Naive thymus-derived CD8-positive, alpha-beta T cell (primary cell): ENCODE data around the gene KLHL29. TPM values are rescaled to one million over a fixed set of nuclear protein-coding genes. Genes with fewer than 3 reads are reported as not detected.

Source experiments
- ATAC-seq, 2 donors: fragments of 150-1000 bp; cut with Tn5 transposase in 1 of 2; sonication (Bioruptor Pico), chemical (Tn5 transposase) in 1 of 2; 1 replicate in 1 of 2; 2 replicates in 1 of 2; pipeline ENCODE4 v1.10.0; 2021; ENCODE audit warnings: mild to moderate bottlenecking in 2 of 2, moderate library complexity in 2 of 2
- POLR2A ChIA-PET: fragments of 350-600 bp; sonication (Branson Sonifier 250); formaldehyde crosslinking; loops from one replicate; lab custom pipeline; 2021; ENCODE audit warnings: antibody characterized with exemption; lab: Charles Lee
- DNase-seq, 10 donors: peaks; one replicate each; pipeline versions ENCODE4 v3.0.0 to v3.0.0-alpha.2; 2020 to 2022
- H3K27ac Mint-ChIP-seq, 10 donors: one replicate each; pipeline ENCODE4 v1.8.0; 2020 to 2022; ENCODE audit warnings: mild to moderate bottlenecking in 10 of 10, mixed read lengths in 10 of 10, moderate library complexity in 4 of 10, inconsistent platforms in 1 of 10
- H3K27me3 Mint-ChIP-seq, 5 donors: one replicate each; pipeline ENCODE4 v1.8.0; 2021 to 2022; ENCODE audit warnings: mixed read lengths in 5 of 5
- H3K36me3 Mint-ChIP-seq, 3 donors: one replicate each; pipeline ENCODE4 v1.8.0; 2020 to 2022; ENCODE audit warnings: mixed read lengths in 3 of 3, mild to moderate bottlenecking in 2 of 3, inconsistent platforms in 1 of 3
- H3K4me1 Mint-ChIP-seq, 4 donors: one replicate each; pipeline ENCODE4 v1.8.0; 2021 to 2022; ENCODE audit warnings: mixed read lengths in 4 of 4
- H3K4me3 Mint-ChIP-seq, 10 donors: one replicate each; pipeline ENCODE4 v1.8.0; 2020 to 2022; ENCODE audit warnings: mild to moderate bottlenecking in 10 of 10, mixed read lengths in 10 of 10, moderate library complexity in 6 of 10, inconsistent platforms in 1 of 10
- H3K9me3 Mint-ChIP-seq, 9 donors: one replicate each; pipeline ENCODE4 v1.8.0; 2020 to 2022; ENCODE audit warnings: mixed read lengths in 9 of 9, mild to moderate bottlenecking in 3 of 9, inconsistent platforms in 1 of 9, moderate library complexity in 1 of 9
- polyA plus RNA-seq, 3 donors: library from polyadenylated mRNA; unstranded; fragments of 300-500 nt; fragmentation: Illumina TruSeq; gene quantifications; one replicate each; pipeline ENCODE4 v1.2.3, GENCODE V29; 2021
- total RNA-seq, 8 experiments: library from RNA in 2 of 8; stranded (reverse) in 2 of 8; gene quantifications; one replicate each; pipeline ENCODE4 v1.2.3 and lab custom pipeline; 2021 to 2026

The KLHL29 gene
- total and polyA plus RNA-seq, 5 experiments from 2014 or later, result 0.02 to 1.7 (median 0.14) TPM

GRCh38 chr2:23651187-23652080, 266.5 kb downstream of the KLHL29 start:
- Mint-ChIP-seq H3K4me1 (peaks cover 0 to 9% (median 1%) of the 10 kb centered on the region in 4 donors), H3K27ac (no peak overlapping the region), H3K36me3 (peaks cover 0 to 6% (median 0%) of the 10 kb centered on the region in 3 donors), H3K9me3 (no peaks in the 10 kb centered on the region), H3K27me3 (no peaks in the 10 kb centered on the region), H3K4me3 (no peak overlapping the region)
- no peak for ATAC-seq
- DNase-seq, result no peak
- POLR2A ChIA-PET, result no interaction called here

- Mint-ChIP-seq H3K4me3 (no peak overlapping the region), H3K9me3 (no peaks in the 10 kb centered on the region), H3K27me3 (no peaks in the 10 kb centered on the region), H3K4me1 (peaks cover 0 to 10% (median 1%) of the 10 kb centered on the region in 4 donors), H3K27ac (no peak overlapping the region), H3K36me3 (peaks cover 0 to 6% (median 0%) of the 10 kb centered on the region in 3 donors)
- POLR2A ChIA-PET, result no interaction called here
- ATAC-seq, result no peak
- no peak for DNase-seq
These were observed 268.3 kb downstream of the KLHL29 start for GRCh38 chr2:23653326-23653725.

- Mint-ChIP-seq H3K9me3 (no peaks in the 10 kb centered on the region), H3K36me3 (peaks cover 0 to 6% (median 0%) of the 10 kb centered on the region in 3 donors), H3K27me3 (peaks cover 0 to 10% (median under 1%) of the 10 kb centered on the region in 5 donors), H3K4me1 (peaks cover 3 to 12% (median 6%) of the 10 kb centered on the region in 4 donors), H3K4me3 (no peak overlapping the region), H3K27ac (no peak overlapping the region)
- ATAC-seq, result no peak
- no peak for DNase-seq
- POLR2A ChIA-PET, result no interaction called here
These were observed 269.8 kb downstream of the KLHL29 start for GRCh38 chr2:23654756-23655155.

- Mint-ChIP-seq H3K27me3 (peaks cover 0 to 17% (median 5%) of the 10 kb centered on the region in 5 donors), H3K4me1 (peaks cover 3 to 10% (median 7%) of the 10 kb centered on the region in 4 donors), H3K36me3 (peaks cover 0 to 6% (median 0%) of the 10 kb centered on the region in 3 donors), H3K27ac (no peak overlapping the region), H3K9me3 (no peaks in the 10 kb centered on the region), H3K4me3 (no peak overlapping the region)
- POLR2A ChIA-PET, result no interaction called here
- DNase-seq, result no peak
- no peak for ATAC-seq
These were observed 271.1 kb downstream of the KLHL29 start for GRCh38 chr2:23655934-23656596.

GRCh38 chr2:23656597-23656973, 271.6 kb downstream of the KLHL29 start:
- Mint-ChIP-seq H3K27me3 (peaks cover 0 to 19% (median 5%) of the 10 kb centered on the region in 5 donors), H3K36me3 (peaks cover 0 to 2% (median 0%) of the 10 kb centered on the region in 3 donors), H3K4me1 (peaks cover 3 to 10% (median 7%) of the 10 kb centered on the region in 4 donors), H3K4me3 (no peak overlapping the region), H3K9me3 (no peaks in the 10 kb centered on the region), H3K27ac (no peak overlapping the region)
- POLR2A ChIA-PET, result no interaction called here
- ATAC-seq, result no peak
- DNase-seq, result no peak

GRCh38 chr2:23657371-23657770, 272.4 kb downstream of the KLHL29 start:
- peaks cover 0 to 2% (median 0%) of the 10 kb centered on the region in 3 donors for H3K36me3 Mint-ChIP-seq
- POLR2A ChIA-PET, result no interaction called here
- no peak overlapping the region for H3K27ac Mint-ChIP-seq
- no peaks in the 10 kb centered on the region for H3K9me3 Mint-ChIP-seq
- no peak for DNase-seq
- no peak overlapping the region for H3K4me3 Mint-ChIP-seq
- peaks cover 3 to 10% (median 7%) of the 10 kb centered on the region in 4 donors for H3K4me1 Mint-ChIP-seq
- no peak for ATAC-seq
- peaks cover 2 to 25% (median 11%) of the 10 kb centered on the region in 5 donors for H3K27me3 Mint-ChIP-seq

GRCh38 chr2:23657934-23658333, 273.0 kb downstream of the KLHL29 start:
- Mint-ChIP-seq H3K27me3 (peaks cover 2 to 25% (median 11%) of the 10 kb centered on the region in 5 donors), H3K4me1 (peaks cover 3 to 13% (median 7%) of the 10 kb centered on the region in 4 donors), H3K36me3 (peaks cover 0 to 2% (median 0%) of the 10 kb centered on the region in 3 donors), H3K4me3 (no peak overlapping the region), H3K9me3 (no peaks in the 10 kb centered on the region), H3K27ac (no peak overlapping the region)
- no peak for DNase-seq
- no peak for ATAC-seq
- POLR2A ChIA-PET, result no interaction called here

GRCh38 chr2:23658466-23658942, 273.5 kb downstream of the KLHL29 start:
- DNase-seq (peak in 2 of 10 donors; percentile 13 to 16), ATAC-seq (peak; percentile 23 to 50)
- POLR2A ChIA-PET, result no interaction called here
- Mint-ChIP-seq H3K27me3 (peaks cover 3 to 25% (median 11%) of the 10 kb centered on the region in 5 donors), H3K9me3 (no peaks in the 10 kb centered on the region), H3K4me3 (peak overlapping the region in 5 of 10 donors; percentile 21 to 45 (median 30)), H3K27ac (peak overlapping the region in 1 of 10 donors; percentile 59), H3K36me3 (no peaks in the 10 kb centered on the region), H3K4me1 (peaks cover 3 to 15% (median 7%) of the 10 kb centered on the region in 4 donors)

GRCh38 chr2:23659328-23659727, 274.3 kb downstream of the KLHL29 start:
- POLR2A ChIA-PET, result no interaction called here
- Mint-ChIP-seq H3K36me3 (no peaks in the 10 kb centered on the region), H3K27me3 (peaks cover 3 to 25% (median 11%) of the 10 kb centered on the region in 5 donors), H3K4me1 (peaks cover 3 to 15% (median 7%) of the 10 kb centered on the region in 4 donors), H3K27ac (peak overlapping the region in 2 of 10 donors; percentile 16 to 58), H3K9me3 (no peaks in the 10 kb centered on the region), H3K4me3 (no peak overlapping the region)
- ATAC-seq (no peak), DNase-seq (no peak)

GRCh38 chr2:23659773-23660172, 274.8 kb downstream of the KLHL29 start:
- Mint-ChIP-seq H3K9me3 (no peaks in the 10 kb centered on the region), H3K4me3 (peak overlapping the region in 2 of 10 donors; percentile 16 to 35), H3K36me3 (no peaks in the 10 kb centered on the region), H3K27me3 (peaks cover 3 to 25% (median 11%) of the 10 kb centered on the region in 5 donors), H3K27ac (peak overlapping the region in 3 of 10 donors; percentile 16 to 73 (median 58)), H3K4me1 (peaks cover 3 to 15% (median 7%) of the 10 kb centered on the region in 4 donors)
- DNase-seq, result no peak
- no peak for ATAC-seq
- POLR2A ChIA-PET, result no interaction called here

GRCh38 chr2:23660237-23660636, 275.3 kb downstream of the KLHL29 start:
- ATAC-seq (no peak), DNase-seq (no peak)
- Mint-ChIP-seq H3K9me3 (no peaks in the 10 kb centered on the region), H3K36me3 (no peaks in the 10 kb centered on the region), H3K27ac (peak overlapping the region in 1 of 10 donors; percentile 58), H3K4me1 (peaks cover 3 to 15% (median 7%) of the 10 kb centered on the region in 4 donors), H3K4me3 (peak overlapping the region in 2 of 10 donors; percentile 16 to 35), H3K27me3 (peaks cover 3 to 25% (median 11%) of the 10 kb centered on the region in 5 donors)
- POLR2A ChIA-PET, result no interaction called here

- DNase-seq (no peak), ATAC-seq (no peak)
- H3K27me3 Mint-ChIP-seq, result peaks cover 3 to 25% (median 11%) of the 10 kb centered on the region in 5 donors
- H3K4me3 Mint-ChIP-seq, result no peak overlapping the region
- POLR2A ChIA-PET, result interaction anchor here (0.6 kb wide), 1 partner anchor 415 kb away, joined by 4 read pairs; no protein-coding TSS in a partner anchor
- peak overlapping the region in 2 of 10 donors; percentile 46 to 59 for H3K27ac Mint-ChIP-seq
- H3K36me3 Mint-ChIP-seq, result no peaks in the 10 kb centered on the region
- peaks cover 3 to 15% (median 7%) of the 10 kb centered on the region in 4 donors for H3K4me1 Mint-ChIP-seq
- H3K9me3 Mint-ChIP-seq, result no peaks in the 10 kb centered on the region
These were observed 276.5 kb downstream of the KLHL29 start for GRCh38 chr2:23661276-23662050.
